ENCODE data around the gene IQCM.

The IQCM gene, protein sequence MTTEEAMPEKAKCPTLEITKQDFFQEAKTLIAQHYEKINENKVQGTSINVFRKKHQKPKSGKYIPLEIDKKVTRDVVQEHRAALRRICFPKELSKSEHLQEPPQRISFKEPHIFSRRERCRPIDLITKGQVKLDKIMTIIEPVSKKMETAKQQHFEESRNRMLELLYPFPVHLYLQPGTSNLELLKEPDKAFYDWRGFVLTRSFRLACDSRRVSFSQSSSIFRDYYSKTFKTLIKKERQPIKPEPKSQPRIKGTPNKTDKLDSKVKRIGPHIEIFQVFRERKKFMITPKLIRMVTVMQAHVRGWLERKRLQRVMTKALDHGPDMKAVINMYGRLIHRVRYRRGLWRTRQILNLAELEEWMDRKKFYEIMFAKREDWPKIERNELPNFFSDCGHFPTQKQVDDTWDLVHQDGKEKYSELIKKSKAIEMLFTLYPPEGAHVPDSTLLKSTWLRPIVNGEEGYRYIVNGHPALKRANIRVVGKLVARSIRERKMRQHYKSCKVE

DNA sequence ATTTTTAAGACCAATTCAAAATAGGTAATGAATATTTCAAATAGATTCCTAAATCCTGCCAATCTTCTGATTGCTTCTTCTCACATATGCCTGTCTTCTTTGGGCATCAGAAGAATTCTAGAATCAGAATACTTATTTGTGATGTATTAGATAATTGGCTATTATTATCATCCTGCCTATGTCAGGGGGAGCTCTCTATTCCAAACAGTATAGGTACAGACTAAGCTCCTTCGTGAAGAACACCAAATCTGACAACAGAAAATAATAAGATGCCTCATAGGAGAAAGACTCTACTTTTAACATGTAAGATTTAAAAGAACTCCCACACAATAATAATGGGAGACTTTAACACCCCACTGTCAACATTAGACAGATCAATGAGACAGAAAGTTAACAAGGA lies at the start of gene IQCM:
Gene IQCM, minus strand, starts transcription at position 101 of the 400 bp plus-strand sequence. CDS start 73,152 bp downstream, outside the sequence.
- no peak for DNase-seq (ENCODE audit: low spot score)

DNA sequence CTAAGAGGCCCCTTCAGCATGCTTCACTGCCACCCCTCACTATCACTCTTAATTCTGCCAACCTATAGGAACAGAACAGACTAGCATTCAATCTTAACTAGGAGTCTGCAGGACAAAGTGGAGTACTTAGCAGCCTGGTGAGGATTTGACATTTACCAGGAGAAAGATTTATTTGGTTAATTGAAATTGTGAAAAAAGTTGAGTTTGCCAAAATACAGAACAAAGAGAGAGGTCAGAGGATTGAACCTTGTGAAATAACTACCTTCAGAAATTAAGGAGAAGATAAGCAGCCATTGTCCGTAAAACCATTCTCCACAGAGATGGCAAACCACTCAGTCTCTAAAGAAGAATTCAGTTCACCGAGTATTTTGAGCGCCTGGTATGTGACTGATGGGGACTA lies 41.8 kb upstream of the IQCM start:
- no peak for DNase-seq (ENCODE audit: low spot score)

DNA sequence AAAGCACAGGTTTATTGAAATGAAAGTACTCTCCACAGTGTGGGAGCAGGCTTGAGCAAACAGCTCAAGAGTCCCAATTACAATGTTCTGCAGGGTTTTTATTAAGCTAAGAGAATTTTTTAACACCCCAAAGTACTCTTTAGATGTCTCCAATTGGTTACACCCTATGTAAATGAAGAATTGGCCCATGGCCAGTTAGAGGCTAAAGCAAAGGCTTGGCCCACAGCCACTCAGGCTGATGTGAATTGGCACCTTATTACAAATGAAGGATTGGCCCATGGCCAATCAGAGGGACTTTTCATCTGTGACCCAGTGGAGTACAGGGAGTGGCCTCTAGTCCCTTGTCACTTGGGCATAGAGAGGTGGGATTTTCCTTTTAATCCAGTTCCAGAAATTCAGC lies 30.1 kb upstream of the IQCM start:
- no peak for DNase-seq (ENCODE audit: low spot score)

DNA sequence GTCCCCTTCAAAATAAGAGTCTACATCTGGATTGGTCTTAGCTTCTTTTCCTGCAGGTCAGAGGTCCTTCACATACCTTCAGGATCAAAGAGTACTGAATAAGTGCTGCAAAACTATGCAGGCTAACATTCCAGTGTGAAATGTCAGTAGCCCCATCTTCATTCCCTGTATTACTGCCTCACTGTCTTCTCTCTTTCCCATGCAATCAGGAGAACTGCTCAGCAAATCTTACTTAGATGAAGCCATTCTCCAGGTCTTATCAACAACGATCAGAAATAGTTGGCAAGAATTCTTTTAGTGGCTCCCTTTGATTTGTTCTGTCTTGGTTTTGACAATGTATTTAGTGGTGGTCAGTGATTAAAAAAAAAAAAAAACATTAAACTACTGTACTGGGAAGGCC lies 26.0 kb upstream of the IQCM start:
- DNase-seq (ENCODE audit: low spot score), result no peak

DNA sequence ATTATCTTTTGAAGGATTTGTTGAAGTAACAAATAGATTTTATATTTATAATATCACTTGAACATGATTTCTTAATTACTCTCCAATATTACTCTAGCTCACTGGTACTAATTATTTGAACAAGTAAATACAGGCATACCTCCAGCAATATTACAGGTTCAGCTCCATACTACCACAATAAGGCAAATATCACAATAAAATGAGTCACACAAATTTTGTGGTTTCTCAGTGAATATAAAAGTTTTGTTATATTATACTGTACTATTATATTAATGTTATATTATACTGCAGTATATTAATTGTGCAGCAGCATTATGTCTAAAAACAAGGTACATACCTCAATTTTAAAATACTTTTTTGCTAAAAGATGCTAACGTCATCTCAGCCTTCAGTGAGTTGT lies 22.4 kb upstream of the IQCM start:
- DNase-seq (ENCODE audit: low spot score), result no peak

DNA sequence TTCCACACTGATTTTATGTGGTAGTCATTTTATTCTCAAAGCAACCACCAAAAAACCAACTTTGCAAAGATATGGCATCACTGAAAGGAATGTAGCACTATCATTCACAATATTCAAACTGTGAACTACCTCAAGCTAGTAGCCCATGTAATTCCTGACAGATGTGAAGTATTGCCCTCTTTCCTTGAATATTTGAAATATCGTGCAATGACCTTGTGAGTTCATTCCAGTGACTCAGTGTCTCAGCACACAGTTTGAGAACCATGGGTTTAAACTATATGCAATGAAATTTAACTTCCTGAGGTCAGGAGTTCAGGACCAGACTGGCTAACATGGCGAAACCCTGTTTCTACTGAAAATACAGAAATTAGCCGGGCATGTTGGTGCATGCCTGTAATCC lies 20.9 kb upstream of the IQCM start:
- no peak for DNase-seq (ENCODE audit: low spot score)

DNA sequence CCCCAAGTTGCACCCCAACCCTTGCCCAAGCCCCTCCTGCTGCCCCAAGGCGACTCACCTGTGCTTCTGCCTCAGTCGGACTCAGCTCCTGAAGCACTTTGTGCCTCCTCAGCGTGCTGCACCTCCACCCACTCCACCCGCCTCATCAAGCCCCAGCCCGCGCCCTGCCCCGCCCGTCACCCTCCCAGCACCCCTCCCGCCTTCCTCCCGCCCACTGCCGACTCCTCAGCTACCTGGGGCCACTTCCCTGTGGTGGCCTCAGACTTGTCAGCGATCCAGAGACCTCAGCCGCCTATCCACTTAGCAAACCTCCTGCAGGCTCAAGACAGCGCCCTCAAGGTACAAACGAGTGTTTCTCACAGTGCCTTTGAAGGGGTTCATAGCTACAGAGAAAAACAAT lies 19.6 kb upstream of the IQCM start:
- no peak for DNase-seq (ENCODE audit: low spot score)

DNA sequence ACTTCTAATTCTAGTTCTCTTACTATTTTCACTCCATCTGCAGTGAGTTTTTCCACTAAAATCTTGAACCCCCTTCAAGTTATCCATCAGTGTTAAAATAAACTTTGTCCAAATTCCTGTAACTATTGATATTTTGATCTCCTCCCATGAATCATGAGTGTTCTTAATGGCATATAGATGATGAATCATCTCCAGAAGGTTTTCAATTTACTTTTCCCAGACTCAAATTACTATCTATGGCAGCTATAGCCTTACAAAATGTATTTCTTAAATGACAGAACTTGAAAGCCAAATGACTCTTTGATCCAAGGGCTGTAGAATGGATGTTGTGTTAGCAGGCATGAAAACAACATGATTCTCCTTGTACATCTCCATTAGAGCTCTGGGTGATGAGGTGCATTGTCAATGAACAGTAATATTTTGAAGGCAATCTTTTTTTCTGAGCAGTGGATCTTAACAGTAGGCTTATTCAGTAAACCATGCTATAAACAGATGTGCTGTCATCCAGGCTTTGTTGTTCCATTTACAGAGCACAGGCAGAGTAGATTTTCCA lies 16.1 kb upstream of the IQCM start:
- no peak for DNase-seq (ENCODE audit: low spot score)

DNA sequence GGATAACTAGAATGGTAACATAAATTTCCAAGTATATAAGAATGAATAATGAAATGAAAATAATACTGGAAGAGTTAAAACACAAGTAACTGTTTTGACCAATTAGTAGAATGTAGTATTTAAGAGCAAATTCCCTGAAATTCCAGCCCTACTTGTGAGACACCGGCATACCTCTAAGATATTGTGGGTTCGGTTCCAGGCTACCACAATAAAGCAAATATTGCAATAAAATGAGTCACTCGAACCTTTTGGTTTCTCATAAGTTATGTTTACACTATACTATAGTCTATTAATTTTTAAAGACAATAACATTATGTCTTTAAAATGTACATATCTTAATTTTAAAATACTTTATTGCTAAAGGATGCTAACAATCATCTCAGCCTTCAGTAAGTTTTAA lies 15.2 kb upstream of the IQCM start:
- DNase-seq (ENCODE audit: low spot score), result no peak

DNA sequence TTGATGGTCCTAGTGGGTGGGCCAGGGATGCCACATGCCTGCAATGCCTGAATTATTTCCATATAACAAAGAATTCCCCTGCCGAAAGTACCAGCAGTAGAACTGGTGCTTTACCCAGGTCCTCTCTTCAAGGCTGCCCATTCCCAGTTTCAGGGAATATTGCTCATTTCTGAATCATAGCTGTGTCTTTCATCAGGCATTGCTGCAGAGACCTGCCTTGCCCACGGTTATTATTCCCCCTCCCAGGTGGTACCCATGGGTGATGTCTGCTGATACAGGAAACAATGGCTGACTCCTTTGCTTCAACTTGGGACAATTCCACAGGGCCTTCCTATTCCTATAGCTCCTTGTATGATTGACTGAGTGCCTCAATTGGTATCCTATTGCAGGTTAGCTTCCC lies 9.7 kb upstream of the IQCM start:
- DNase-seq (ENCODE audit: low spot score), result no peak

DNA sequence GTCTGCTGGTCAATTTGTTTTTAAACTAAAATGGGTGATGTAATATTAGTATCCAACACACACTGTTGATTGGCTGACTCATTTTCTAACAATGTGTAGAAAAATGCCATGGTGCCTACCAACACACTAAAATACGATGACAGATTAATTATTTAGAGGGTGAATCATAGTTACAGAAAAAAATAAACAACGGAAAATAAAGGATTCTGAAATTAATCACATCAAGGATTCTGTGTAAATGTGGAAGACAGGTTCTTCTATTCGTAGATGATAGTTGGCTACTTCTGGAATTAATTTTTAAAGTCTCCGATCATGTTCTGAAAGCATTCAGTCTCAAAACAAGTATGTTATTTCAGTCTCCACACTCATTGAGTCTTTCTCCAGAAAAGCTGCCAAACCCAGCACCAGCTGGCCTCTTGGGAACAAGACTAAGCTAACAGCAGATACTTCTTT lies 8.2 kb upstream of the IQCM start:
- no peak for DNase-seq (ENCODE audit: low spot score)

DNA sequence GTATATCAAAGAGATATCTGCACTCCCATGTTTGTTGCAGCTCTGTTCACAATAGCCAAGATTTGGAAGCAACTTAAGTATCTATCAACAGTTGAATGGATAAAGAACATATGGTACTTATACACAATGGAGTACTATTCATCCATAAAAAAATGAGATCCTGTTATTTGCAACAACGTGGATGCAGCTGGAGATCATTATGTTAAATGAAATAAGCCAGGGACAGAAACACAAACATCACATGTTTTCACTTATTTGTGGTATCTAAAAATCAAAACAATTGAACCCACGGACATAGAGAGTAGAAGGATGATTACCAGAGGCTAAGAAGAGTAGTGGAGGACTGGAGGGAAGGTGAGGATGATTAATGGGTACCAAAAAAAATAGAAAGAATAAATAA lies 14.2 kb downstream of the IQCM start:
- DNase-seq (ENCODE audit: low spot score), result no peak

DNA sequence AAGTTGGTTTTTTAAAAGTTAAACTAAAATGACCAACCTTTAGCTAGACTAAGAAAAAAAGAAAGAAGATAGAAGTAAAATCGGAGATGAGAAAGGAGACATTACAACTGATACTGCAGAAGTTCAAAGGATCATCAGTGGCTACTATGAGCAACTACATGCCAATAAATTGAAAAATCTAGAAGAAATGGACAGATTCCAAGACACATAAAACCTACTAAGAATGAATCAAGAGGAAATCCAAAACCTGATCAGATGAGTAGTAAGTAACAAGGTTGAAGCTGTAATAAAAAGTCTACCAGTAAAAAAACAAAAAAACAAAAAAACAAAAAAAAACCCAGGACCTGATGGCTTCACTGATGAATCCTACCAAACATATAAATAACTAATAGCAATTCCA lies 16.1 kb downstream of the IQCM start:
- DNase-seq (ENCODE audit: low spot score), result no peak

DNA sequence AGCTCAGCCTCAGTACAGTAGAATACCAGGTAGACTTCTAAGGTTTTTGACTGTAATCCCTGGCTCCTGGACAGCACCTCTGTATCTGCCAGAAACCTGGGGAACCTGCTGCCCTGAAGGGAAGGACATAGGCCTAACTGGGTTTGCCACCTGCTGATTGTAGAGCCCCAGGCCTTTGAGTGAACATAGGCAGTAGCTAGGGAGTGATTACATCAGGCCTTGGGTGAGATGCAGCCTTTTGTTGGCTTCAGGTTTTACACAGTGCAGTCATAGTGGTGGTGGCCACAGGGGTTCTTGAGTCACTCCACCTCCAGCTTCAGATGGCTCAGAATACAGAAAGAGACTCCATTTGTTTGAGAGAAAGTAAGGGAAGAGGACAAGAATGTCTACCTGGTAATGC lies 19.3 kb downstream of the IQCM start:
- no peak for DNase-seq (ENCODE audit: low spot score)

DNA sequence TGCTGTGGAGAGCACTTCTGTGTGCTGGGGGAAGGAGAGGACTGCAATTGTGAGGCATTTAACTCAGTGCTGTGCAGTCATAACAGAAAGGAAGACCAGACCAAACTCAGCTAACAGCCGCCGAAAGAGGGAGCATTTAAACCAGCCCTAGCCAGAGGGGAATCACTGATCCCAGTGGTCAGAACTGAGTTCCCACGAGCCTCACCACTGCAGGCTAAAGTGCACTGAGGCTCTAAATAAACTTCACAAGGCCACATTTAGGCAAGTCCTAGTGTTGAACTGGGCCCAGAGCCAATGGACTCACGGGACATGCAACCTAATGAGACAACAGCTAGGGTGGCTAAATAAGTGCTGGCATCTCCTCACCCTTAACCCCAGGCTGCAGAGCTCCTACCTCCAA lies 20.4 kb downstream of the IQCM start:
- DNase-seq (ENCODE audit: low spot score), result no peak

DNA sequence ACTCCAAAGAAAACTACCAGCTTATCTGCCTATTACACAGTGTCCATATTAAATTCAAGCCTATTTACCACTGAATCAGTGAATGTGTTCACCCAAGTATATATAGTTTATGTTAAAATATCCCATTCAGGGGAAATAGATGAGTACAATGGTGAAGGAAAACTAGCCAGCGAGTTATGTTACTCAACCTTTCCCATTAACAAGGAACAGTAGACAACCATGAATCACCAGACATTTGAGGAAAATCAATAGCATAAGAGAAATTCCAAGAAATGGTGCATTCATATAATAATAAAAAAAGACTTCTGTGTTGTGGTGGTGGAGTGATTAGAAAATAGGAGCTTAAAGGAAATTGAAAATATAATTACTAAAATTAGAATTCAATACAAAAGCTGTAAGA lies 21.3 kb downstream of the IQCM start:
- no peak for DNase-seq (ENCODE audit: low spot score)

DNA sequence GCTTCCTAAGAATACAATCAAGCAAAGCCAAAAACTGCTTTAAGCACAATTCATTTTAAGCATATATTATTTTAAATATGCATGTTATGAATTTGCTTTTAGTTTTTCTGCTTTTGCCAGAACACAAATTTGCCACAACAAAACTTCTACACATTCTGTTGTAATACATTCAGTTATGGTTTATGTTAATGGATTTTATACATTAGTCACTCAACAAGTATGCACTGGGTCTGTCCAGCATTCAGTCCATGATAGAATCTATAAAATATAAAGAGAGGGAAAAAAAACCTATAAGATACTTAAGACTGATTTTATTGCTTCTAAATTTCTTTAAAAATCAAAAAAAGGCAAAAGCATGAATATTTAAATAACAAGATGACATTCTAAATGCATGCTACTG lies 22.2 kb downstream of the IQCM start:
- DNase-seq (ENCODE audit: low spot score), result no peak

DNA sequence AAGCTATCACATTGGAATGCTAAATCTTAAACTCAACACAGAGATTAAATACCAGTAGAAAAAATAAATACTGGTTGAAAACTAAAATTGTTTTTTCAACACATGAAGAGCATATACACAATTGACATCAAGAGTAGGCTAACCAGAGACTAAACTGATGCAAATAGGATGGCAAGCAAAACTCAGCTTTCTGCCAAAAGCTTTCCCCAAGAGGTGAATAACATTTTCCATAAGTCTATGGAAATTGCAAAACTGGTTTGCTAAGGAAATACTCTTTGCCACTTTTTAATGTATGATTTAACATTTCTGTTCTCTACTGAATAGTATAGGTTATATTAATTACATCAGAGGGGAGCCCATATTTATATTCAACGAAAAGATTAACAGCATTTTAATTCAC lies 23.8 kb downstream of the IQCM start:
- no peak for DNase-seq (ENCODE audit: low spot score)

DNA sequence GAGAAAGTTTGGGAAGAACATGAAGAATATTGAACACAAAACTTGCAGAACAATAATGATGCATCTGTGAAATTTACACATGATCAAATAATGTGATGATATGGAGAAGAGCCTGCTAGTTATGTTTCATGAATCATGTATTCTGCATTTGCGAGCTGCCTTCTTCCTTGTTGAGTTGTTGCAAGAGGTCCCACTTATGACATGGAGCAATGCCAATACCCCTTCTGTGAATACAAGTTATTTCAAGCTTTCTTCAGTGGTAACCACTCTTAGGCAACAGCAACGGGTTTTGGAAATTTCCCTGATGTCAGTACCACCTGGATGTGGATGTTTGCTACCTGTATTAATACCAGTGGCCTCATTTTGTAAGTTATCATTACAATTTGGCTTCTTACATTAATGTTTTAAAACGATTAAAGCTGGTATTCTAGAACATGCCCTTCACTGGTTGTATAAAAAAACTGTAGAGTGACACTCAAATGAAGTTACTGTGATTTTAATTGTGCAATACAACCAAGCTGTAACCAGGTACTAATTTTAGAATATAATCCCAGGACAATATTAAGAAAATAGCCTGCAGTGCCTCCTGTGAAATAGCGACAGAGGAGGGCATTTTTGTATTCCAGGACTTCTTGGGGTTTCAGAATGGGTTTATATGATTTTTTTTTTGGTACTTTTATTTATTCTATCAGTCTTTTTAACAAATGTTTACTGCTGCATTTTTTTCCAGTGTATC lies 25.3 kb downstream of the IQCM start:
- DNase-seq (ENCODE audit: low spot score), result no peak

DNA sequence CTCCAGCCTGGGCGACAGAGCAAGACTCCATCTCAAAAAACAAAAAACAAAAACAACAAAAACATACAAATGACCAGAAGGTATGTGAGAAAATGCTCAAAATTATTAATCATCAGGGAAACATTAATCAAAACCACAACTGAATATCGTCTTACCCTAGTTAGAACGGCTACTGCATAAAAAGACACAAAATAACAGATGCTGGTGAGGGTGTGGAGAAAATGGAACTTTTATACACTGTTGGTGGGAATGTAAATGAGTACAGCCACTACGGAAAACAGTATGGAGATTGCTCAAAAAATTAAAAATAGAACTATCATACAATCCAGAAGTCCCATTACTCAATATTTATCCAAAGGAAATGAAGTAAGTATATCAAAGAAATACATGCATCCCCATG lies 27.3 kb downstream of the IQCM start:
- no peak for DNase-seq (ENCODE audit: low spot score)

DNA sequence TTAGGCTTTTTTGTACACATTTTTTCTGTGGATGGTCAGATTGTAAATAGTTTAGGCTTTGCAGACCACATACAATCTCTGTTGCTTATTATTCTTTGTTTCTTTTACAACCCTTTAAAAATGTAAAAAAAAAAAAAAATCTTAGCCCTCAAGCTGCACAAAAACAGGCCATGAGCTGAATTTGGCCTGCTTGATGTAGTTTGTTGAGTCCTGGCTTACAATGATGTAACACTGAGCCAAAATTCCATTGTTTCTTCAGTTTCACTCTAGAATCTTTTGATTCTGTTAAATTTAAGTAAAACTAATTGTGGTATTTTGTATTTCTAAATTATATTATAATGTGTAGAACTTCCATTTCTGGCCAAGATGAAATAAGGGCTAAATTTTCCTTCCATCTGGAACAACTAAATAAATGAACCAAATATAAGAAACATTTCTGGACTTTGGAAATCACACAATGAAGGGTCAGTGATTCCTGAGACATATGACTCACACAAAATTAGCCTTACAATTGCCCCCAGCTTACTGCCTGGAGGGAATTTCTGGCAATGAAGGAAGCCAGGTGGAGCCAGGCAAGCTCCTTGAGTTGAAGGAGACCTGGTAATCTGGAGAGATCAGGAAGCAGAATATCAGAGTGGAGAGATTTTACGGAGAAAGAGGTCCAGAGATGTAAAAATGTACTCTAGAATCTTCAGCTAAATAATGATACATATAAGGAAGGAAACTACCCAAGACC lies 29.8 kb downstream of the IQCM start:
- no peak for DNase-seq (ENCODE audit: low spot score)

DNA sequence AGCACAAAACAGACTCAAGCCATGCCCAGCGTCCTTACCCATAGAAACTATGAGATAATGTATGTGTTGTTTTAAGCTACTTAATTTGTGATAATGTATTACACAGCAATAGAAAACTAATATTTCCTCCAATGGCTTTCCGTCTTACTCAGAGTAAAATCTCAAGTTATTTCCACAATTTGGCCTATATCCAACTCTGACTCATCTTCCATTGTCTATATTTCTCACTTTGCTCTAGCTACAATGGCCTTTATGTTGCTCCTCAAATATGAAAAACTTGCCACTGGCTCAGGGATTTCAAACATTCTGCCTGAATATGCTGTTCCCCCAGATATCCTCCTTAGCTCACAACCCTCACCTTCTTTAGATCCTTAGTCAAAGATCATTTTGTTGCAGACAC lies 31.6 kb downstream of the IQCM start:
- no peak for DNase-seq (ENCODE audit: low spot score)
